ENCODE data around the gene ATP2A1.
"Not testable (repeated sequence)": the region's sequence is repeated elsewhere in the genome, so short reads cannot be mapped to it uniquely, and the experiment has no call there.

The ATP2A1 gene

DNA sequence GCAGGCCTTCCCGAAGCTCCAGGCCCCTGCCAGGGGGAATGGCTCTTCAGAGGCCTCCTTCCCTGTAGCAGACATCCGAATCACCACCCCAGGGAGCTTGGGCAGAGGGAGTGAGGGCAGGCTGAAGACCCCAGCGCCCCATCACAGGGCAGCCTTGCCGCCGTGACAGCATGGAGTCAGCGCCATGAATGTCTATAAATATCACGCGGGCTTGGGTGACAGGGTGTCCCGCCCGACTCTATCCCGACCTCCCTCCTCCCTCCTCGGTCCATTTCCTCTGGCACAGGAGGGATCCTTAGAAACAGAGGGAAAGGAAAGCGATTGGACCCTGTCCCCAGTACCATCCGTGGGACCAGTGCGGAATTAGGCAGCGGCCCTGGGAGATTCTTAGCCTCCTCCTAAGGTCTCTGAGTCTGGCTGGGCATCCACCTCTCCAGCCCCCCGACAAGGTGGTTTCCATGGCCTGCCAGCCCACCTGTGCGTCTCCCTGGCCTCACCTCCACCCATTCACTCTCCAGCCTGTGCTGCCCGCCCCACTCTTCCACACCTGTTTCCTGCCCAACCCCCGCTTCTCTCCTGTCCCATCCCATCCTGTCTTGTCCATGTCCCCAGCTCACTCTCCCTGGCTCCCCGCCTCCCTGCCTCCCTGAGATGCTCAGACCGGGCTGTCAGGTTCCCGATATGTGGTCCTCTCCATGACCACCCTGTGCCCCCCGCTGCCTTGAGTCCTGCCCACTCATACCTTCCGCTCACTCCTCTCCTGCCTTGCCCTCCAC lies 5.1 kb downstream of the ATP2A1 start:
- DNase-seq, result no peak

DNA sequence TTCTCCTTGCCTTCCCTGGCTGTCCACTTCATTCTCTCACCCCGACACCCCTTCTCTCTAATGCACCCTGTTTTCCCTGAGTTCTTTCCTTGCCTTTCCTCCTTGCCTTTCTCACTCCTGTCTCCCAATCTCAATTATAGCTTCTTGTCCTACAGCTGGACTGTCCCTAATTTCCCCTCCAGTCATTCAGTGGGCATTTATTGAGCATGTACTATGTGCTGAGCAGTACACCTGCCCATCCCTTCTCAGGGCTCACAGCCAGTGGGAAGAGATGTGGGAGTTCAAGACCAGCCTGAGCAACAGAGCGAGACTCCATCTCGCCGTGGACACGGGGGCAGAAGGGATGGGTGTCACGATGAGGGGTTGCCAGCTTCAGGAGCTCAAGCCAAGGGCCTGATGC lies 5.8 kb downstream of the ATP2A1 start:
- DNase-seq, result no peak

DNA sequence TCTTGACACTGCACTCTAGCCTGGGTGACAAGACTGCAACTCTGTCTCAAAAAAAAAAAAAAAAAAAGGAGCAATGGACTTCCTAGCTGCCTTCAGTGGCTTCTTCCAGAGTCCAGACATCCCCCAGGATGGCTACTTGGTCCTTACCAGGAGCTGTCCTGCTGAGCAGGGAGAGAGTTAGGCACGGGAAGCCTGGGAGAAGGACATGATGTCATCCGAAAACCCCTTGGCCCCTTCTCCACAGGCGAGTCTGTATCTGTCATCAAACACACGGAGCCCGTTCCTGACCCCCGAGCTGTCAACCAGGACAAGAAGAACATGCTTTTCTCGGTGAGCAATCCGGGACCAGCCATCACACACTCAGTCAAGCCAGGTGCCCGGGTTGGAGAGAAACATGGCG lies 8.7 kb downstream of the ATP2A1 start:
- no peak for DNase-seq

DNA sequence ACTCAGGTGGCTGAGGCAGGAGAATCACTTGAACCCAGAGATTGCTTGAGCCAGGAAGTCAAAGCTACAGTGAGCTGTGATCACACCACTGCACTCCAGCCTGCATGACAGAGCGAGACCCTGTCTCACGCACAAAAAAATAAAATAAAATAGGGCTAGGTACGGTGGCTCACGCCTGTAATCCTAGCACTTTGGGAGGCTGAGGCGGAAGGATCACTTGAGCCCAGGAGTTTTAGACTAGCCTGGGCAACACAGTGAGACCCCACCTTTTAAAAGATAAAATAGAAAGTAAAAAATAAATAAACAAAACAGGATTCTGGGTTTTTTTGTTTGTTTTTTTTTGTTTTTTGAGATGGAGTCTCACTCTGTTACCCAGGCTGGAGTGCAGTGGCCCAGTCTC lies 12.1 kb downstream of the ATP2A1 start:
- not testable (repeated sequence) for DNase-seq

- DNase-seq, result no peak
Observed at GRCh38 chr16:28891964-28892890, 13.9 kb downstream of the ATP2A1 start.

GRCh38 chr16:28893291-28893690 lies 15.0 kb downstream of the ATP2A1 start:
- DNase-seq, result no peak

GRCh38 chr16:28895609-28896008 lies 17.3 kb downstream of the ATP2A1 start:
- no peak for DNase-seq

DNA sequence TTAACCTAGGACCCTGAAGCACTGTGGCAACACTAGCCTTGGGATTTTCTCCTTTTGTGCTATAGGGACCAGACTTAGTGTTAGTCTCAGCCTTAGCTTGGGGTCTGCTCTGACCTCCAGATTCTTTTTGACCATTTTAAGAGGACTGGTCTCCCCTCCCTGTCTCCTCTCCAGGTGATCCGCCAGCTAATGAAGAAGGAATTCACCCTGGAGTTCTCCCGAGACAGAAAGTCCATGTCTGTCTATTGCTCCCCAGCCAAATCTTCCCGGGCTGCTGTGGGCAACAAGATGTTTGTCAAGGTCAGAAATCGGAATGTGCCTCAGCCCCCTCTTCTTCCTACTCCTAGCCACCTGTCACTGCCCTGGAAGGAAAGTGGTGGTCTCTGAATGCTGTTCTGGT lies 19.5 kb downstream of the ATP2A1 start:
- no peak for DNase-seq

- DNase-seq, result no peak
Observed at GRCh38 chr16:28898266-28898665, 20.0 kb downstream of the ATP2A1 start.

DNA sequence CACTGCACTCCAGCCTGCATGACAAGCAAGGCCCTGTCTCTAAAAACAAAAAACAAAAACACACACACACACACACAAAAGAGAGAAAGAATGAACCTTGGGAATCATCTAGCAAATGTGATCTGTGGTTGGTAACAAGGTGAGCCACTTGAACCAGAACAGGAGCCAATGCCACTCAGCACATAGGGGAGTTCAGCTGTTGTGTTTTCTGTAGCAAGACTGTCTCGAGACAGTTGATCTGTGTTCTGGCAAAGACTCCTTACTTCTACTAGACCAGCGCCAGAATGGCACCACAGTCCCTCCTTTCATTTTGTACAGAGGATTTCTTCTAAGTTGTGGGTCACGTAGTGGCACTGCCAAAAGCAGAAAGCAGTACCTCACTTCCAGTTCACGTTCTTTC lies 20.7 kb downstream of the ATP2A1 start:
- no peak for DNase-seq

GRCh38 chr16:28899882-28900590 lies 21.7 kb downstream of the ATP2A1 start:
- no peak for DNase-seq

- no peak for DNase-seq
Observed at GRCh38 chr16:28900601-28901000, 22.3 kb downstream of the ATP2A1 start.

DNA sequence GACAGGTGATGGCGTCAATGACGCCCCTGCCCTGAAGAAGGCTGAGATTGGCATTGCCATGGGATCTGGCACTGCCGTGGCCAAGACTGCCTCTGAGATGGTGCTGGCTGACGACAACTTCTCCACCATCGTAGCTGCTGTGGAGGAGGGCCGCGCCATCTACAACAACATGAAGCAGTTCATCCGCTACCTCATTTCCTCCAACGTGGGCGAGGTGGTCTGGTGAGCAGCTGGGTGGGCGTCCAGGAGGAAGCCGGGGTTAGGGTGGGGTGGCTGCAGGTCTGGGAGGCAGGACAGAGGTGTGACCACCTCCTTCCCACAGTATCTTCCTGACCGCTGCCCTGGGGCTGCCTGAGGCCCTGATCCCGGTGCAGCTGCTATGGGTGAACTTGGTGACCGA lies 23.6 kb downstream of the ATP2A1 start:
- DNase-seq, result no peak

- no peak for DNase-seq
Observed at GRCh38 chr16:28902909-28903308, 24.6 kb downstream of the ATP2A1 start.

- DNase-seq, result no peak
Observed at GRCh38 chr16:28903344-28904042, 25.2 kb downstream of the ATP2A1 start.

- DNase-seq, result no peak
Observed at GRCh38 chr16:28904363-28904762, 26.1 kb downstream of the ATP2A1 start.

GRCh38 chr16:28904828-28905227 lies 26.5 kb downstream of the ATP2A1 start:
- DNase-seq, result no peak

DNA sequence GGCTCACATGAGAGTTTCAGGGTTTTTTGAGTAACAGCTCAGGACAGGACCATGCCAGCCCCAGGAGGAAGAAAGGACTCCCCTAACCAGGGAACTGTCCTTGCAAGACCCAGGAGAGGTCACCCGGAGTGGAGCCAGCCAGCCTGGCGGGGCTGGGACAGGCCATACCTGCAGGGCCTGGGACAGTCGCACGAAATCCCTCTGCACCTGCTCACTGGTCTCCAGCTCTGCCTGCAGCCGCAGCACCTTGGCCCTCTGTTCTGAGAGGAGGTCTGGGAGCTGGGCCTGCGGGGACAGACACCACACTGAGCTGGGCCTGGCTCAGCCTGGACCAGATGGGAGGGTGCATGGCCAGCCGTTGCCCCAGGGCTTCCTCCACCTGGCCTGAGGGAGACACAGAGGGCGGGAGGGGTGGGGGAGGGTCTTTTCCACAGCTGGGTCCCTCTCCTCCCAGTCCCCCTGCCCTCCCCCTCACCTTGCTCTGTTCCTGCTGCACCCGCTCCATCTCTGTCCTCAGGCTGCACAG lies 27.0 kb downstream of the ATP2A1 start:
- no peak for DNase-seq

DNA sequence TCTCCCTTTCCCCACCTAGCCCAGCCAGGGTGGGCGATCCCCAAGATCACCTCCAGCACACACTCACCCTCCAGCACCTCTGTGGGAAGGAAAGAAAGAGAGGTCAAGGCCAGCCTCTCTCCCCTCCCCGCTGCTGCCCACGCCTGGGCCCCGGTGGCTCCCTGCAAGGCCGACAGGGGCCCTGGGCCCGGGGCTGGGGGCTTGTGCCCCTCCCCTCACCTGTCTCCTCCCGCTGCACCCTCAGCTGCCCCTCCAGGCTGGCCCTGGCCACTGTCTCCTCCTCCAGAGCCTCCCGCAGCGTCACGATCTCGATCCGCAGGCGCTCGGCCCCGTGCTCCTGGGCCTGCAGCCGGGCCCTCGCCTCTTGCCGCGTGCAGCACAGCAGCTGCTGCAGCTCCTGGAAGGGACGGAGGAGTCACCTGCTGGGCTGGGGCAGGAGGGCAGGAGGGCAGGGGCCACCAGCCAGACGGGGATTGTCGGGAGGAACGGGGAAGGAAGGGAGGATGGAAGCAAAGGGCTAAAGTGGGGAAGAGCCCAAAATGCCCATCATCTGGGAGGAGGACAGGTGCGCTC lies 27.6 kb downstream of the ATP2A1 start:
- no peak for DNase-seq

DNA sequence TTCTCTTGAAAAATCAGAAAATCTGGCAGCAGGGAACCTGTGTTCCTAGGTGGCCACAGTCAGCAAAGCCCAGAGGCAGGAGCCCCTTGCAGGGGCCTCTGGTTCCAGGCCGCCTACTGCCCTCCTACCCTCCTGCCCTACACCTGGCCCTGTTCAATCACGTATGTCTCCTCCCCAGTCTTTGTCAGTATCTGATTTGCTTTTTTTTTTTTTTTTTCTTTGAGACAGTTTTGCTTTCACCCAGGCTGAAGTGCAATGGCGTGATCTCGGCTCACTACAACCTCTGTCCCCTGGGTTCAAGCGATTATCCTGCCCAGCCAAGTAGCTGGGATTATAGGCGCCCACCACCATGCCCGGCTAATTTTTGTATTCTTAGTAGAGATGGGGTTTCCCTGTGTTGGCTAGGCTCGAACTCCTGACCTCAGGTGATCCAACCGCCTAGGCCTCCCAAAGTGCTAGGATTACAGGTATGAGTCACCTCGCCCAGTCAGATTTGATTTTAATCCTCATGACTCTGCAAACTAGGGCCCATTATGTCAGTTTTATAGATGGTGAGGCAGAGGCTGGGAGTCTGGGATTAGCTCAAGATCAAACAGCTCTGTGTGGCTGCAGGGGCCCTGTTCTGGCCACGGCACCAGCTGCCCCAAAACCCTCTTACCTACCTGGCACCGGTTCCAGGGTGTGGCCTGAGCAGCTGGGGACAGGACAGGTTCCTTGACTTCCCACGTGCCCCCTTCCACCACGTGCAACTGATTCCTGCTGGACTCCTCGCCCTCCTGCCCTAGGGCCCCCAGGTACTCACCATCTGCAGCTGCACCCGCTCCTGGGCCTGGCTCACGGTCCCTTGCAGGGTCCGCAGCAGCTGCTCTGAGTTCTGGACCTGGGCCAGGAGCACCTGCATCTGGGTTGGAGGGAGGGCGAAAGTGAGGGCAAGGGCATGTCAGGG lies 32.1 kb downstream of the ATP2A1 start:
- no peak for DNase-seq

- DNase-seq, result no peak
Observed at GRCh38 chr16:28912558-28912957, 34.3 kb downstream of the ATP2A1 start.
